Ishikawa (cell line): Measurements from ENCODE around the gene C17orf75.

Source experiments
- FOXM1 ChIP-seq: IDR thresholded peaks from 2 replicates; pipeline ENCODE4 v1.6.1; 2012; ENCODE audit warnings: low read depth, borderline replicate concordance
- USF1 ChIP-seq: IDR thresholded peaks from 2 replicates; pipeline ENCODE4 v1.6.1; 2012
- YY1 ChIP-seq: IDR thresholded peaks from 2 replicates; pipeline ENCODE4 v1.6.1; 2012; ENCODE audit warnings: low read depth

- TF ChIP-seq FOXM1 = no peak
- no peak for TF ChIP-seq YY1
- no peak for TF ChIP-seq USF1
Observed at GRCh38 chr17:32298298-32298697, 43.7 kb downstream of the C17orf75 start.
